SIG-M5 treated with dmso at 0.1 percent for 504 hours (cell line): ENCODE measurements around the gene SIRT4.
A peak's percentile ranks its signal among the peaks of the same experiment; 100 is the strongest.

ENCODE experiments used
- DNase-seq: peaks from one replicate; lab custom pipeline; 2025; ENCODE audit not compliant: unreplicated experiment; lab: John Stamatoyannopoulos, UW

The SIRT4 gene

DNA sequence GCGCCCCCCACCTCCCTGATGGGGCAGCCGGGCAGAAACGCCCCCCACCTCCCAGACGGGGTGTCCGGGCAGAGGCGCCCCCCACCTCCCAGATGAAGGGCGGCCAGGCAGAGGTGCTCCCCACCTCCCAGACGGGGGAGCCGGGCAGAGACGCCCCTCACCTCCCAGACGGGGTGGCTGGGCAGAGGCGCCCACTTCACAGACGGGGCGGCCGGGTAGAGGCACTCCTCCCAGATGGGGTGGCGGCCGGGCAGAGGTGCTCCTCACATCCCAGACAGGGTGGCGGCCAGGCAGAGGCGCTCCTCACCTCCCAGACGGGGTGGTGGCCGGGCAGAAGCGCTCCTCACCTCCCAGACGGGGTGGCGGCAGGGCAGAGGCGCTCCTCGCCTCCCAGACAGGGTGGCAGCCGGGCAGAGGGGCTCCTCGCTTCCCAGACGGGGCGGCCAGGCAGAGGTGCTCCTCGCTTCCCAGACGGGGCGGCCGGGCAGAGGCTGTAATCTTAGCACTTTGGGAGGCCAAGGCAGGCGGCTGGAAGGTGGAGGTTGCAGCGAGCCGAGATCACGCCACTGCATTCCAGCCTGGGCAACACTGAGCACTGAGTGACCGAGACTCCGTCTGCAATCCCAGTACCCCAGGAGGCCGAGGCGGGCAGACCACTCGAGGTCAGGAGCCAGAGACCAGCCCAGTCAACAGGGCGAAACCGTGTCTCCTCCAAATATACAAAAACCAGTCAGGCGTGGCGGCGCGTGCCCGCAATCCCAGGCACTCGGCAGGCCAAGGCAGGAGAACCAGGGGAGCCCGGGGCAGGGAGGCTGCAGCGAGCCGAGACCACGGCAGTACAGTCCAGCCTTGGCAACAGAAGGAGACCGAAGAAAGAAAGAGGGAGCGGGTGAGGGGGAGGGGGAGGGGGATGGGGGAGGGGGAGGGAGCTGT is 23.7 kb upstream of the SIRT4 start:
- DNase-seq, result no peak

DNA sequence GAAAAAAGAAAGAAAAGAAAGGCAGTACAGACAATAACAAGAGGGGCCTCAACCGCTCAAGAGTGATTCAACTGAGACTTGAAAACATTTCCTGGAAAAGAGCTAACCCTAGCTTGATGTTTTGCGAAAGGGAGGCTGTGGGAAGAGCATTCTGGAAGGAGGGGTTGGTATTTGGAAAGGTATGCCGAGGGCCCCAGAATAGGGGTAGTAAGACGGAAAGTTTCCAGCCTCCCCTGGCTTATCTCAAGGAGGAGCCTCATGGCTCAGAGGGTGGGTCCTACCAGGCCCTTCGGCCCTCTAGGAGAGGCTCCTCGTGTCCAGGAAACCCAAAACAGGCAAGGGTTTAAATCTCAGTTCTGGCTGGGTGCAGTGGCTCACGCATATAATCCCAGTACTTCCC is 18.8 kb upstream of the SIRT4 start:
- no peak for DNase-seq

DNA sequence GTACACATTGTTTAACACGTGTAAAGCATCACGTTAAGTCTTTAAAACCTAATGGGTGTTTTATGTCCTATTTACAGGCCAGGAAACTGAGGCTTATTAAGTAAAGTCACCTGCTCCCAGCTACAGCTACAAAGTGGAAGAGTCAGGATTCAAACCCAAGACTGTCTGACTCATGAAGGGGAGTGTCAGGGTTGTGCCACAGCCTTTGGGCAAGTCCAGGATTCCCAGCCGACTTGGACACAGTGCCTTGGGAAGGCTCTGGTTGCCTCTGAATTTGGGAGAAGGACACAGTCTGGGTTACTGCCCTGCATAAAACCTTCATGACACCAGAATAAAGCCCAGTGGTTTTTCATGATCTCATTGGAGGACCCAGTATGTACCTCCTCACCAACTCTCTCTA is 17.7 kb upstream of the SIRT4 start:
- DNase-seq, result no peak

DNA sequence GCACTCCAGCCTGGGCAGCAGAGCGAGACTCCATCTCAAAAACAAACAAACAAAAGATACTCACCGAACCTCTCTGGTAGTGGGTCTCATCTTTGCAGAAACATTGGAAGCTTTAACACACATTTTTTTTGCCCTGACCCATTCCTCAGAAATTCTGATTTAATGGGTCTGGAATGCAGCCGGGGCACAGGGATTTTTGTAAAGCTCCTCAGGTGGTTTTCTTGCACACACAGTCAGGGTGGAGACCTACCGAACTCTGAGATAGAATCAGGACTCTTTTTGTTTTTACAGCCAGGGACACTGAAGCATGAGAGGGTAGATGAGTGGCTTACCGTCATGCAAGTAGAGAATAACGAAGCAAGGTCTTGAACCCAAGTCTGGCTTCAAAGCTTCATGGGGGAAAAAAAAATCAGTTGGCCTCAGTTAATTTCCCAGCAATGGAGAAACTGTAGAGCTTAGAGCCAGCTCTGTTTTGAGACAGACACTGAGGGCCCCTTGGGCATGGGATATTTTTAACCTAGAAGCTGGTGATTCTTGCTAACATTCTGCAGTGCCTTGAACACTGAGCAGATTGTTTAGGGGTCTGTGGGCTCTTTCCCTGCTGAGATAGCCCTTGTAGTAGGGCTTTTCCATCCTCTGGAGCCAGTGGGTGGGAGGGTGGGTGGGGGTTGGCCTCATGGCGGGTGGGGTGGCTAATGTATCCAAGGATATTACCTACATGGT is 15.2 kb upstream of the SIRT4 start:
- DNase-seq, result no peak

DNA sequence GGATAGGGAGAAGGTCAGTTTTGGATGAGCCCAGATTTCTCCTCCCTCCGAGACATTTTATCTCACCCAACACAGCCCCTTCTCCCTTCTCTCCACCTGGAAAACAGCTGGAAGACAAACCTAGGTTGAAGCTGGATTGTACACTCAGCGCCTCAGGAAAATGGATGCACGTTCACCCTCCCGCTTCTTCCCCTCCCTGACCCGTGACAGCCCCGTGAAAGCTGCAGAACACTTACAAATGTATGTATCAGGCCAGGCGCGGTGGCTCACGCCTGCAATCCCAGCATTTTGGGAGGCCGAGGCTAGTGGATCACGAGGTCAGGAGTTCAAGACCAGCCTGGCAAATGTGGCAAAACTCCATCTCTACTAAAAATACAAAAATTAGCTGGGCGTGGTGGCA is 14.6 kb upstream of the SIRT4 start:
- no peak for DNase-seq

DNA sequence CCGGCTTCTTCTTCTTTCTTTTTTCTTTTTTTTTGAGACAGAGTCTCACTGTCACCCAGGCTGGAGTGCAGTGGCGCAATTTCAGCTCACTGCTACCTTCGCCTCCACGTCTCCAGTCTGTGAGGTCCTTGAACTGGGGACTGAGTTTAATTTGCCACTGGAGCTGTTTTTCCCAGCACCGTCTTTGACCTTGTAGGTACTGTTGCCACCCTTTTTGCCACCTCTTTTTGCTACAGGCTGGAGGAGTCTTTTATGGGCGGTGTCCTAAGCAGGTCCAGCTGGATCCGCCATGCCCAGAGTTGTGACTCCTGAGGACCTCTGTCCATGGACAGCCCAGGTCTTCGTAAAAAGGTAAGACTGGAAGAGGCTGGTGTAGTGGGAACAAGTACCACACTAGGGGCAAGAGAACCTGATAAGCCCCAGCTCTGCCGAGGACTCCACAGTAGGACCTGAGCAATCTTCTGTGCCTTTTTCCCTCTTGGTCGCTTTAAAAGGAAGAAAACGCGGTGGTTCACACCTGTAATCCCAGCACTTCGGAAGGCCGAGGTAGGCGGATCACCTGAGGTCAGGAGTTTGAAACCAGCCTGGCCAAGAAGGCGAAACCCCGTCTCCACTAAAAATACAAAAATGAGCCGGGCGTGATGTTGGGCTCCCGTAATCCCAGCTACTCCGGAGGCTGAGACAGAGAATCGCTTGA is 11.4 kb upstream of the SIRT4 start:
- peak; percentile 64 for DNase-seq

DNA sequence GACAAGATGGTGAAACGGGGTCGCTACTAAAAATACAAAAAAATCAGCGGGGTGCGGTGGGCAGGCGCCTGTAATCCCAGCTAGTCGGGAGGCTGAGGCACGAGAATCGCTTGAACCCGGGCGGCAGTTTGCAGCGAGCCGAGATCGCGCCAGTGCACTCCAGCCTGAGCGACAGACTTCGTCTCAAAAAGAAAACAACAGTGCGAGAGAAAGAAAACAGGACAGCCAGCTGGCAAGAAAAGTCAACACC is 9.8 kb upstream of the SIRT4 start:
- no peak for DNase-seq

DNA sequence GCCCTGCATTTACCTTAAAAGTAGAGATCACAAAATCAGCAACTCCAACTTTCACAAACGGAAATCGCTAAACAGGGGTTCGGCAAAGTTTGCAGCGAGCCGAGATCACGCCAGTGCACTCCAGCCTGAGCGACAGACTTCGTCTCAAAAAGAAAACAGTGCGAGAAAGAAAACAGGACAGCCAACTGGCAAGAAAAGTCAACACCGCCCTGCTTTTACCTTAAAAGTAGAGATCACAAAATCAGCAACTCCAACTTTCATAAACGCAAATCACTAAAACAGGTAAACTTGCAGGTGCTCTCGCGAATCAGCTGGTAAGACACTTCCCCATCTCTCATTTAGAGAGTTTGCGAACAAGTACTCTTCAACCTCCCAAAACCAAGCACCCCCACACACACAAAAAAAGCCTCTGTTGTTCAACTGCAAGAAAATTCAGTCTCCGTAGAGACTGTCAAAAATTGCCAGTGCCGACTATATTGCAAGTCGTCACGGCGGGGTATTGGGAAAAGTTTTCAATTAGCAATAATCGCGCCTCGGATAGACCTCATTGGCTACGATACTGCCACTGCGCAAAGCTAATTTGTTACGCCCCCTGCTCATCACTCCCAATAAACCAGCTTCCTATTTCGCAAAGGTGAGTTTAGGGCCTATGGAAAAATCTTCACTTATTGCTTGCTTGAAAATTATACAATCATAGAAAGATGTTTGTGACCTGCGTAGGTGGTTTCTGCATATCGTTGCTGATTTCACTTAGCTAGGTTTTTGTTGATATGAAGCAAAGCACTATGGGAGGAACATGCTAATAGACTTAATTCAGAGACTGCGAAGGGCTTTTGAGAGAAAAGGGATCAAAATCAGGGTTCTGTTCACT is 9.2 kb upstream of the SIRT4 start, which contains the start of gene RNU4-1:
Gene RNU4-1 (minus strand): TSS at position 577 of the 871 bp plus-strand sequence.
- DNase-seq, result peak; percentile 97

DNA sequence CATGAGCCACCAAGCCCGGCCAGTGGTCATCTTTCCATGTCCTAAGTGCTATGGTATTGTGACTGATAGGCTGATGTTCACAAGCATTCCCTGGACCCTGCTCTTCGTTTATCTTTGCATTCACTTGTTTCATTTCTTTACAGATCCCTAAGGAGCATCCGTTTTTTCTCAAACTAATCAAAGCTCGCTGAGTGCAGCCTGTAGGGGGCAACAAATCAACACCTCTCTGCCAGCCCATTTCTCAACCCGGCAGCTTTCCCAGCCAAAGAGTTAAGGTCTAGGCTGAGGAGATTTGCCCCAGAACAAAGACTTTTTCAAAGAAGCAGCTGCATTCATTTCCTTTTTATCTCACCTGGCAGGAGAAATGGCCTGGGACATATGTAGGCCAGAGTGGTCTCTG is 12.1 kb downstream of the SIRT4 start:
- peak; percentile 15 for DNase-seq

DNA sequence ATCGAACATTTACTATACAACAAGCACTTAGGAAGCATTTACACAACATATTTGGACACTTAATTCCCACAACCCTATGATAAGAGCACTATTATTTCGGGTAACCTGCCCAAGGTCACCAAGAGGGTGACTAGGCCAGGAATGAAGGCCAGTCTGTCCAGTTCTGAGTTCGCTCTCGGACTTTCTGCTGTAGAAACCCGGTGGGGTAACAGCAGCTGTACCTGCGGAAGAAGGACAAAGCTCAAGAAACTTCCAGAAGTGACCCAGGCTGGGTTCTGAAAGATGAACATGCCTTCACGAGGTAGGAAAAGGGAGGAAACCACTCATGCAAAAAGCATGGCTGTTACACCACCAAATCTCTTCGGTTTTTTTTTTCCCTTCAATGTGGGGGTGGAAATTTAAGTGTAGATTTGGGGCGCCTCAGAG is 14.7 kb downstream of the SIRT4 start:
- DNase-seq, result no peak

DNA sequence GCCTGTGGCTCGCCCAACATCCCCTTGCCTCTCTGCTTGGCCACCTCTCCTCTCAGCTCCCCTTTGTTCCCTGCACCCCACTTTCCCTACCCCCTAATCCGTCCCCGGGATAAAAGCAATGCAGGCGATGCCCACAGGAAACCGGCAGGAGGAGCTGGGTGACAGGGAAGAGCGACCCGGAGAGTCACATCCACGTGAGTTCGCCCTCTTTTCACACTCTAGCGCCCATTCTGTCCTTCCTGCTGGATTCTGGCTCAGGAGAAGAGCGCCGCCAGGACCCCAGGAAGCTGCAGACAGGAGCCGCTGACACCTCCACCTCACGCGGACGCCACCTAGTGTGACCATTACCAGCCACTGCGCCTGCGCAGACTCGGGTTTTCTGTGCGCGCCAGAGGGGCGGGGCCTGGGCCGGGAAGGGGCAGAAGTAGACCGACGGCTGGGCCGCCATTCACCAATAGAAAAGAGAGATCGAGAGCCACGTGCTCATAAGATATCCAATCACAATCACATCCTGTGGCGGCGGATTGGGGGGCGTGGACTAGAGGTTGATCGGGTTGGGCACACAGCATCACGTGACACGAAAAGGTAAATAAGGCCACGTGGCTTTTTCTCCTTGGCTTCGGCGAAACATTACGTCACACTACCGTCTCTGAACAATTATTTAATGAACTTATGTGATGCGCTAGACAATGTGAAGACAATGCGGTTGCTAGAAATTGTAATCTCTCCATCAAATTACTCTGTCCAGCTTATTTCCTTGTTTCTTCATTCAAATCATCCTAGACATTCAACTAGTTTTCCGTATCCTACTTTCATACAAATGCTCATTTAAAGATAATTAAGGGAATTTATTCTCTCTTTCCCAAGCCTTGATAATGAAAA is 15.3 kb downstream of the SIRT4 start:
- peak; percentile 100 for DNase-seq

DNA sequence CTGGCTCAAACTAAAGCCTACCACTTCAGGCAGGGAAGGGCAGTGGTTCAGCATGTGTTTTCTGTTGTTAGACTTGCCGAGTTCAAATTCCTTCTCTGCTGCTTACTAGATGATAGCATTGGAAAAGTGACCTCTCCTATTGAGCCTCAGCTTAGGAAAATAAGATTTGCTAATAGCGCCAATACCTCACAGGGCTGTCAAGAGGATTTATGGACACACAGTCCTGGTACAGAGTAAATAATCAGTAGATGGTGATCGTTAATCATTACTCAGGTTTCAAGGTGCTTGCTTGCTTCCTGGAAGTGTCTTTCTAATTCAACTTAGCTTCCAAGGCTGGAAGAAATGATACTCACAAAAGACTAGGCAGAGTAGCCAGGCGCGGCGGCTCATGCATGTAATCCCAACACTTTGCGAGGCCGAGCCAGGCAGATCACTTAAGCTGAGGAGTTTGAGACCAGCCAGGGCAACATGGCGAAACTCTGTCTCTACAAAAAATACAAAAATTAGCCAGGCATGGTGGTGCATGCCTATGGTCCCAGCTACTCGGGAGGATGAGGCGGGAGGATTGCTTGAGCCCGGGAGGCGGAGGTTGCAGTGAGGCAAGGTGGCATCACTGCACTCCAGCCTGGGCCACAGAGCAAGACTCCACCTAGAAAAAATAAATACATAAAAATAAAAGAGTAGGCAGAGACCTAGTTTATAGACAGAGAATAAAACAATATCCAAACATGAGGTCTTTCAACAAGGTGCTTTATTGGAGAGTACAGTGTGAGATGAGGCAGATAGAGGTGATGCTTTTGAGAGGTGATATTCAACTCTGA is 19.5 kb downstream of the SIRT4 start:
- DNase-seq, result no peak

DNA sequence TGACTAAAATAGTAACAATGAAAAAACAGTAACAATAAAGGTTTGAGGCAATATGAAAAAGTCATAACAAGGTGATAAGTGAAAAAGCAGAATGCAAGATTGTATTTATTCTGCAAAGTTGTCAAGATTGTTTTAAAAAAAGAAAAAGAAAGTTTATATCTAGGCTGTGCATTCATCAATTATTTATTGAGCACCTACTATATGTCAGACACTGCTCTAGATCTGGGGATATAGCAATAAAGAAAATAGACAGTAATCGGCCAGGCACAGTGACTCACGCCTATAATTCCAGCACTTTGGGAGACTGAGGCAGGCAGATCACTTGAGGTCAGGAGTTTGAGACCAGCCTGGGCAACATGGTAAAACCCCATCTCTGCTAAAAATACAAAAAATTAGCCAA is 21.7 kb downstream of the SIRT4 start:
- DNase-seq, result no peak

DNA sequence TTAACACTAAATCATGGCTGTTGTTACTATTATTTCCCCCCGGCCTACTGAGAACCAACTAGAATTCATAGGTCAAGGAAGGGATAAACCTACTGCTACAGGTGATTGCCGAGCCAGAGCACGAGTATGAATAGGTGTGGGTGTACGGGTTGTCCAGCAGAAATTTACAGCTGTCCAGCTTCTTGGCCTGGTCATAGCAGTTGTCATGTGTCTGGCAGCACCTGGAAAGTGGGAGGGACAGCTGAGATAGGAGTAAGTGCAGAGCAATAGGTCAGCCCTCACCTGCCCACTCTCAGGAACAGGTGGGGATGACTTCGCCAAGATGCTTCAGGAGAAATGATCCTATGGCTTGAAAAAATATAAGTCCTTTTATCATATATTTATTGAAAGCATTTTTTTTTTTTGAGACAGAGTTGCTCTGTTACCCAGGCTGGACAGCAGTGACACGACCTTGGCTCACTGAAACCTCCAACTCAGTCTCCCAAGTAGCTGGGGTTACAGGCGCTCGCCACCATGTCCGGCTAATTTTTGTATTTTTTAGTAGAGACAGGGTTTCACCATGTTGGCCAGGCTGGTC is 22.8 kb downstream of the SIRT4 start:
- no peak for DNase-seq

DNA sequence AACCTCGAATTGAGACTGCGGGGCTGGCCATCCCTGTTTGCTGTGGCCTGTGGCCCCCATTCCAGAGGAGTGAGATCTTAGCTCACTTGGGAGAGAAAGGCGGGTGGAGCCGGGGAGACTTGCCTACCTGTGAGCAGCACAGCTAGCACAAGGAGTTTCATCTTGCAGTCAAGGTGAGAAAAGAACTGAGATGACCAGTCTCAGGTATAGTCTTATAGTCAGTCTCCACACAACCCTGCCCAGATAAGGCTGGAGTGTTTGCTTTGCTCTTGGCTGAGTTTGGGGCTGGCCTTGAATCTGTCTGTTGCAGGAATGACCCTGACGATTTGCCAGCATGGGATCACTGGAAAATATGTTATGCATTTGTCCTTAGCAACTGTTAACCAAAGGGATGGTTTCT is 25.5 kb downstream of the SIRT4 start, which contains the start of gene PLA2G1B:
Gene PLA2G1B (minus strand): TSS at position 187 of the 400 bp plus-strand sequence. CDS start 26 bp downstream, at position 161.
- DNase-seq, result no peak

DNA sequence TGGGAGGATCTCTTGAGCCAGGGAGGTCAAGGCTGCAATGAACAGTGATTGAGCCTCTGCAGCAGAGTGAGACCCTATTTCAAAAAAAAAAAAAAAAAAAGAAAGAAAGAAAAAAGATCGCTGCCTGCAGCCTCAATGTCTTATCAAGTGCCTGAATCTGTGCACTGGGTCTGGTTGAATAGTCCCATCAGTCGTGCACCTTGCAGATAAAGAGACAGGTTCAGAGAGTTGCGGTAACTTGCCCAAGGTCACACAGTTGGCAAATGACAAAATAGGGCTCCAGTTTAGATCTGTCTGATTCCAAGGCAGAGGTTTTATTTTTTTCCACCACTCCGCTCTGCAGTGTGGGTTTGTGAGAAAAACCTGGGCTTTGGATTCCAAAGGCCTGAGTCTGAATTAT is 26.1 kb downstream of the SIRT4 start:
- DNase-seq, result no peak

DNA sequence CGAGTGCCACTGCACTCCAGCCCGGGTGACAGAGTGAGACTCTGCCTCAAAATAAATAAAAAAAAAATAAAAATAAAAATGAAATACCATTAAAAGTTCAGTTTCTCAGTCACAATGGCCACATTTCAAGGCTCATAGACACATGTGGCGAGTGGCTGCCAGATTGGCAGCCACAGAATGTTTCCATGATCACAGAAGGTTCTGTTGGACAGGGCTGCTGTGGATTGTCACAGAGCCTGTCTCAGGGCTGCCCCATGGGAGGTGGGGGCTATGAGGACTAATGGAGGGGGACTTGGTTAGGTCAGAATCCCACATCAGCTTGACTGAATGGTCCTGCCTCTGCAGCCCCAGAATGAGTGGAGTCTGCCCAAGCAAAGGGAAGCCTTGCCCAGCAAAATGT is 29.3 kb downstream of the SIRT4 start:
- no peak for DNase-seq

DNA sequence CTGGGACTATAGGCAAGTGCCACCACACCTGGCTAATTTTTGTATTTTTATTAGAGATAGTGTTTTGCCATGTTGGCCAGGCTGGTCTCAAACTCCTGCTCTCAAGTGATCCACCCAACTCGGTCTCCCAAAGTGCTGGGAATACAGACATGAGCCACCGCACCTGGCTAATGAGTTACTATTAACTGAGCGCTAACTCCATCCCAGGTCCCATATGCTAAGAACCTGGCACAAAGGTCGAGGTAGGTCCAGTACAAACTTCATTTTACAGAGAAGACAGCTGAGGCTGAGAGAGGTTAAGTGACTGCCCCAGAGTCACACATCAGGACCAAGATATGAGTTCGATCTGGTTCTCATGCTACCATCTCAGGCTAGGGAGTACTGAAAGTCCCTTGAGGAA is 29.9 kb downstream of the SIRT4 start:
- no peak for DNase-seq

DNA sequence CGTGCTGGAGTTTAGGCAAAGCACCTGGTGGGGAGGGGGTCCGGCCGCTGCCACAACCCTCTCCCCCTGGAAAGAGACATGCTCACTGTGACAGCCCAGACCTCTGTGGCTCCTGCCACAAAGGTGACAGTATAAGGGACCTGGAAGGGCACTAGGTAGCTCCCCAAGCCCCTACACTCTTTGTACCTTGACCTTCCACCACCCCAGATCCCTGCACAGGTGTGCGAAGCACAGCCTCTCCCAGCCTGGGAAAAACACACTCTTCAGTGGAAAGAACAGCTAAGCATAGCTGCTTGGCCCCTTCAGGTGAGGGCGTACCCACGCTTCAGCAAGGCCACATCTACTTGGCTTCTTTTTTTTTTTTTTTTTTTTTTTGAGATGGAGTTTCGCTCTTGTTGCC is 30.4 kb downstream of the SIRT4 start:
- DNase-seq, result no peak
